ENCODE data around the gene ATMIN.

- TF ChIP-seq CTCF (IDR thresholded peaks at IDR 0.05) (no peak), POLR2A (IDR thresholded peaks at IDR 0.05) (no peak)
These were observed 60.5 kb downstream of the ATMIN start, which contains the start of gene GCSH for GRCh38 chr16:81095953-81096714.
